DOHH2 (cell line): Measurements from ENCODE around the gene OLFM1.

Experiments
- H3F3A ChIP-seq: fragments of 200-600 bp; sonication (generic), shearing (Covaris generic); 2 replicates; pipeline ENCODE4 v1.6.0; 2016; ENCODE audit warnings: antibody characterized with exemption, mild to moderate bottlenecking; ENCODE audit not compliant: control insufficient read depth, insufficient read depth
- H3K27ac ChIP-seq: fragments of 200-600 bp; sonication (generic); 2 replicates; pipeline ENCODE4 v1.5.1; 2014; ENCODE audit warnings: low read depth, mild to moderate bottlenecking, low read length, moderate library complexity
- H3K27me3 ChIP-seq: fragments of 200-600 bp; sonication (generic); 2 replicates; pipeline ENCODE4 v1.6.1; 2014; ENCODE audit warnings: mild to moderate bottlenecking, low read length, mixed read lengths; ENCODE audit not compliant: control insufficient read depth
- H3K36me3 ChIP-seq: fragments of 200-600 bp; sonication (generic); 2 replicates; pipeline ENCODE4 v1.6.1; 2014; ENCODE audit warnings: mild to moderate bottlenecking, low read length, moderate library complexity, mixed read lengths; ENCODE audit not compliant: control insufficient read depth
- H3K4me1 ChIP-seq: fragments of 200-600 bp; sonication (generic); 2 replicates; pipeline ENCODE4 v1.6.1; 2014; ENCODE audit warnings: mild to moderate bottlenecking, low read length, mixed read lengths; ENCODE audit not compliant: control insufficient read depth
- H3K4me2 ChIP-seq: fragments of 200-600 bp; sonication (generic); 2 replicates; pipeline ENCODE4 v1.6.0; 2014; ENCODE audit warnings: mild to moderate bottlenecking, low read length, moderate library complexity
- H3K4me3 ChIP-seq: fragments of 200-600 bp; sonication (generic); 2 replicates; pipeline ENCODE4 v1.5.1; 2014; ENCODE audit warnings: mild to moderate bottlenecking, low read length, mixed read lengths
- H3K79me2 ChIP-seq: fragments of 200-600 bp; sonication (generic); 2 replicates; pipeline ENCODE4 v1.6.1; 2014; ENCODE audit warnings: mild to moderate bottlenecking, low read length, mixed read lengths; ENCODE audit not compliant: control insufficient read depth
- H3K9me2 ChIP-seq: fragments of 200-600 bp; sonication (generic); replicated peaks from 2 replicates; pipeline ENCODE4 v1.6.1; 2014; ENCODE audit warnings: mild to moderate bottlenecking, low read length, mixed read lengths; ENCODE audit not compliant: control insufficient read depth
- H3K9me3 ChIP-seq: fragments of 200-600 bp; sonication (generic); 2 replicates; pipeline ENCODE4 v1.6.1; 2014; ENCODE audit warnings: antibody characterized with exemption, low read length, mixed read lengths; ENCODE audit not compliant: control insufficient read depth, insufficient read depth
- H4K20me1 ChIP-seq: fragments of 200-600 bp; sonication (generic); 2 replicates; pipeline ENCODE4 v1.6.0; 2014; ENCODE audit warnings: low read depth, mild to moderate bottlenecking, antibody characterized with exemption, low read length, moderate library complexity; ENCODE audit not compliant: control insufficient read depth, insufficient read depth
- EZH2phosphoT487 ChIP-seq: fragments of 200-600 bp; sonication (generic); IDR thresholded peaks from 2 replicates; pipeline ENCODE4 v1.6.1; 2017; ENCODE audit warnings: borderline replicate concordance, mild to moderate bottlenecking, antibody characterized with exemption, low read length, moderate library complexity, mixed read lengths
- TF ChIP-seq, protein P1 (sequence below): fragments of 200-600 bp; sonication (generic); IDR thresholded peaks from one replicate; pipeline ENCODE4 v1.5.1; 2014; ENCODE audit warnings: antibody characterized with exemption, mild to moderate bottlenecking, low read depth, low read length; ENCODE audit not compliant: poor library complexity, severe bottlenecking

Gene OLFM1

DNA sequence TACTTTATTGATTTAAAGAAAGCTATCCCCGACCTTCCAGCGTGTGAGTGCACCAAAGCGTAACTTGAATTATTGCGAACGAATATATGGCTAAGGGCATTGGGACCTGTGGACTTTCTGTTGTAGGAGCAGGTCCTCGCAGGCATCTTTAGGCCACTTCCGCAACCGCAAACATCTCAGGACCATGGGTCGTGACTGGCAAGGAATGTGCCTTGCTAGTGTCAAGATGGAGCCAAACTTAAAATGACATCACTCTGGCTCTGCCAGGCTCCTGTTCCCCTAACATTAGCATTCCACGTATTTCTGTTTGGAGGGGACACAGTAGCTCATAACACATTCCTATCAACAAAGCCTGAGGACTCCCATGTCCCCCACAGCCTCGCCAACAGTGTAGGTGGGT is 44.1 kb upstream of the OLFM1 start:
- no peaks in the 10 kb centered on the region for H3K79me2 ChIP-seq
- H3K4me1 ChIP-seq: no peaks in the 10 kb centered on the region
- no peaks in the 10 kb centered on the region for H4K20me1 ChIP-seq
- H3K27me3 ChIP-seq: no peaks in the 10 kb centered on the region
- no peaks in the 10 kb centered on the region for H3K9me3 ChIP-seq
- no peak overlapping the region for H3K4me3 ChIP-seq
- H3K36me3 ChIP-seq: no peaks in the 10 kb centered on the region
- H3K4me2 ChIP-seq: no peak overlapping the region
- H3F3A ChIP-seq: no peaks in the 10 kb centered on the region
- no peak overlapping the region for H3K27ac ChIP-seq
- no peak for TF ChIP-seq EZH2phosphoT487
- TF ChIP-seq, protein P1, sequence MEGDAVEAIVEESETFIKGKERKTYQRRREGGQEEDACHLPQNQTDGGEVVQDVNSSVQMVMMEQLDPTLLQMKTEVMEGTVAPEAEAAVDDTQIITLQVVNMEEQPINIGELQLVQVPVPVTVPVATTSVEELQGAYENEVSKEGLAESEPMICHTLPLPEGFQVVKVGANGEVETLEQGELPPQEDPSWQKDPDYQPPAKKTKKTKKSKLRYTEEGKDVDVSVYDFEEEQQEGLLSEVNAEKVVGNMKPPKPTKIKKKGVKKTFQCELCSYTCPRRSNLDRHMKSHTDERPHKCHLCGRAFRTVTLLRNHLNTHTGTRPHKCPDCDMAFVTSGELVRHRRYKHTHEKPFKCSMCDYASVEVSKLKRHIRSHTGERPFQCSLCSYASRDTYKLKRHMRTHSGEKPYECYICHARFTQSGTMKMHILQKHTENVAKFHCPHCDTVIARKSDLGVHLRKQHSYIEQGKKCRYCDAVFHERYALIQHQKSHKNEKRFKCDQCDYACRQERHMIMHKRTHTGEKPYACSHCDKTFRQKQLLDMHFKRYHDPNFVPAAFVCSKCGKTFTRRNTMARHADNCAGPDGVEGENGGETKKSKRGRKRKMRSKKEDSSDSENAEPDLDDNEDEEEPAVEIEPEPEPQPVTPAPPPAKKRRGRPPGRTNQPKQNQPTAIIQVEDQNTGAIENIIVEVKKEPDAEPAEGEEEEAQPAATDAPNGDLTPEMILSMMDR: no peak
- H3K9me2 ChIP-seq: no peaks in the 10 kb centered on the region

DNA sequence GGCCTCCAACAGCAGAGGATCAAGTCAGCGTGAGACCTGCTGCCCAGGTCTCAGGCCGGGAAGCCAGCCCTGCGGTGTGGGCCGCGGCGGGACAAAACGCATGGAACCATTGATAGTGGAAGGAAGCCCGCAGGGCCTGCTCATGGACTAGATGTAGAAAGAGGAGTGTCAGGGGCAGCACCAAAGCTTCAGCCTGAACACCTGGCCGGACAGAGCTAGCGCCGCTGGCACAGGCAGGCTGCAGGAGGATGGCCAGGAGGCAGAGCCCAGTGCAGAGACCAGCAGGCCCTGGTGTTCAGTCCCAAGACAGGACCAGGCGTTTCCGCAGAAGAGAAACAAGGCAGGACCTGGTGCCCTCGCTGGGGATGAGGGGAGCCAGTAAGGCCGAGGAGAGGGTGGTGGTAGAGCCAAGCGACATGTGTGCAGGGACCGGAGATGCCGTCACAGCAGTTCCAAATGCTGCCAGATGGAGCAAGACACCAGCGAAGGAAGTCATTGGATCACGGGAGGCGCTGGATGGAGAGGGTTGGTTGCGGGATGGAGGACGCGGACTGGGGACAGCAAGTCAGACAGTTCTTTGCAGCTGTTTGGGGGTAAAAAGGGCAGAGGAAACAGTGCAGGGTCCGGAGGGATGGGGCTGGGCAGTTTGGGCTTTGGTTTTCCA is 42.1 kb upstream of the OLFM1 start:
- Histone ChIP-seq H3K27me3 (no peaks in the 10 kb centered on the region), H3K9me3 (no peaks in the 10 kb centered on the region), H3K79me2 (no peaks in the 10 kb centered on the region), H3K9me2 (no peaks in the 10 kb centered on the region), H3F3A (no peaks in the 10 kb centered on the region), H3K4me2 (no peak overlapping the region), H3K4me3 (no peak overlapping the region), H3K27ac (no peak overlapping the region), H3K4me1 (no peaks in the 10 kb centered on the region), H4K20me1 (no peaks in the 10 kb centered on the region), H3K36me3 (no peaks in the 10 kb centered on the region)
- no peak for TF ChIP-seq EZH2phosphoT487

DNA sequence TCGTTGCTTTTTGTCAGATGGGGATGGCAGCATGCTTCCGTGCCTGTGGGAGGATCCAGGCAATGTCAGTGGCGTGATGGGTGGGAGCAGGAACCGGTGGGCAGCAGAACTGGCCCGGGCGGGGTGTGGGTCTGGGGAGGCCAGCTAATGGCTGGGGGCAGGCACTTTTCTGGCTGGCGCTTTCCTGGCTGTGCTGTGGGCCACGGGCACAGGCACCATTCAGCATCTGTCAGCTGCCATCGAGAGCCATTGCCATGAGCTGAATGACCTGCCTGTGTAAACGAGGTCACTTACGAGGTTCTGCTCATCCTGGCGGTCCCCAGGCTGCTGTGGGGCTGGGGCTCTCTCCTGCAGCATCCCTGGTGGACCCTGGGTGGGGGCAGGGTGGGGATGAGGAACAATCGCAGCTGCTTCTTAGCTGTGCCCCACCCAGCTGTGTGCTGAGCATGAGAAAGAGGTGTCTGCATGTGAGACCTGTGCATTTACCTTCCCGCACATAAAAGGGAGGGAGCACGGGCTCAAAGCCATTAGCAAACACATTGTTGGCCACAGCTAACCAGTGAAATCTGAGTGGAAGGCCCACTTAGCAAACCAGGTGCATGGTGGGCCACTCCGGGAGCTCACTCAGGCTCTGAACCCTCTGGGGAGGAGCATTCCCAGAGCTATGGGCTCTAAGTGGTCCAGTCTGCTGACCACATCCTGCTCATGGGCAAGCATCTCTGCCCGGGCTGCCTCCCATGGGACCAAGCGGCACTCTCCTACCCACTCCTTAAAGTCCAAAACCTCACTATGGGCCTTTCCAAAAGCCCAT is 41.3 kb upstream of the OLFM1 start:
- H3K4me3 ChIP-seq: no peak overlapping the region
- no peaks in the 10 kb centered on the region for H3K79me2 ChIP-seq
- H3K27me3 ChIP-seq: no peaks in the 10 kb centered on the region
- no peaks in the 10 kb centered on the region for H3K36me3 ChIP-seq
- TF ChIP-seq EZH2phosphoT487: no peak
- TF ChIP-seq, protein P1: no peak
- no peaks in the 10 kb centered on the region for H3K4me1 ChIP-seq
- no peak overlapping the region for H3K4me2 ChIP-seq
- H3K9me2 ChIP-seq: no peaks in the 10 kb centered on the region
- H3F3A ChIP-seq: no peaks in the 10 kb centered on the region
- H4K20me1 ChIP-seq: no peaks in the 10 kb centered on the region
- no peaks in the 10 kb centered on the region for H3K9me3 ChIP-seq
- H3K27ac ChIP-seq: no peak overlapping the region
